GM10248 (cell line): ENCODE data around the gene SPPL2B.

ENCODE experiments used
- CTCF ChIA-PET: fragments of 300-600 bp; sonication (Branson Sonifier 250); formaldehyde crosslinking; extraction: SDS; loops from one replicate; lab custom pipeline; 2021; ENCODE audit warnings: antibody characterized with exemption; lab: Yijun Ruan, JAX
- POLR2A ChIA-PET: fragments of 350-650 bp; sonication (Branson Sonifier 250); formaldehyde crosslinking; extraction: SDS; loops from one replicate; lab custom pipeline; 2020; ENCODE audit warnings: antibody characterized with exemption; lab: Yijun Ruan, JAX
- DNase-seq: peaks from one replicate; pipeline ENCODE4 v3.0.0; 2012; ENCODE audit errors: extremely low spot score
- CTCF ChIP-seq: IDR thresholded peaks from 2 replicates; pipeline ENCODE4 v1.5.1; 2012; ENCODE audit warnings: mild to moderate bottlenecking, low read depth; ENCODE audit errors: extremely low read depth, missing control alignments, control extremely low read depth

SPPL2B gene

GRCh38 chr19:2374808-2375207, 46.3 kb downstream of the SPPL2B start:
- no peak for DNase-seq
- TF ChIP-seq CTCF: no peak
- CTCF ChIA-PET: no interaction called here
- POLR2A ChIA-PET: no interaction called here

- no peak for TF ChIP-seq CTCF
- POLR2A ChIA-PET: no interaction called here
- DNase-seq: no peak
- CTCF ChIA-PET: no interaction called here
Observed at GRCh38 chr19:2375353-2376121, 47.1 kb downstream of the SPPL2B start.

GRCh38 chr19:2376784-2377519, 48.5 kb downstream of the SPPL2B start:
- ChIA-PET CTCF (no interaction called here), POLR2A (no interaction called here)
- no peak for TF ChIP-seq CTCF
- no peak for DNase-seq

- TF ChIP-seq CTCF: no peak
- DNase-seq: no peak
- CTCF ChIA-PET: interaction anchor here (0.8 to 2.2 kb wide), 2 partner anchors 12 to 257 kb away, joined by 3 to 12 read pairs; no protein-coding TSS in a partner anchor
- POLR2A ChIA-PET: no interaction called here
Observed at GRCh38 chr19:2380567-2380966, 52.1 kb downstream of the SPPL2B start.

GRCh38 chr19:2381148-2381820, 52.8 kb downstream of the SPPL2B start:
- no peak for DNase-seq
- ChIA-PET POLR2A (no interaction called here), CTCF (interaction anchor here (0.8 to 2.2 kb wide), 2 partner anchors 12 to 256 kb away, joined by 3 to 12 read pairs; no protein-coding TSS in a partner anchor)
- no peak for TF ChIP-seq CTCF

GRCh38 chr19:2382530-2383222, 54.2 kb downstream of the SPPL2B start:
- POLR2A ChIA-PET: no interaction called here
- CTCF ChIA-PET: interaction anchor here (1.2 to 2.1 kb wide), 2 partner anchors 9 to 10 kb away, joined by 3 to 6 read pairs; no protein-coding TSS in a partner anchor
- no peak for TF ChIP-seq CTCF
- no peak for DNase-seq
